HepG2 (cell line): Measurements from ENCODE around the gene PTCD3. TPM values are rescaled to one million over a fixed set of nuclear protein-coding genes. Genes with fewer than 3 reads are reported as not detected.

Experiments used
- DMAP1 ChIP-seq: IDR thresholded peaks from 2 replicates; pipeline ENCODE4 v1.6.1; 2016
- HDAC2 ChIP-seq: sonication (generic); formaldehyde crosslinking; IDR thresholded peaks from 2 replicates; pipeline ENCODE4 v1.4.0; 2020; ENCODE audit warnings: missing genetic modification reagents
- KDM5A ChIP-seq: fragments of 200-600 bp; sonication (generic); IDR thresholded peaks from 2 replicates; pipeline ENCODE4 v1.7.0; 2018; ENCODE audit warnings: antibody characterized with exemption, mild to moderate bottlenecking, low read length, borderline replicate concordance
- MATR3 ChIP-seq: sonication (generic); formaldehyde crosslinking; IDR thresholded peaks from 2 replicates; pipeline ENCODE4 v1.4.0; 2020; ENCODE audit warnings: missing genetic modification reagents
- MTF2 ChIP-seq: sonication (generic); formaldehyde crosslinking; IDR thresholded peaks from 2 replicates; pipeline ENCODE4 v1.5.0; 2020; ENCODE audit warnings: missing genetic modification reagents, borderline replicate concordance
- NFYB ChIP-seq: sonication (generic); formaldehyde crosslinking; IDR thresholded peaks from 2 replicates; pipeline ENCODE4 v1.4.0; 2020; ENCODE audit warnings: missing genetic modification reagents
- PCBP2 ChIP-seq: fragments of 200-400 bp; formaldehyde crosslinking; optimal IDR thresholded peaks from 2 replicates; pipeline ENCODE3; 2018; ENCODE audit warnings: low read length, low read depth; ENCODE audit not compliant: poor library complexity, severe bottlenecking
- POGZ ChIP-seq: sonication (generic); formaldehyde crosslinking; IDR thresholded peaks from 2 replicates; pipeline ENCODE4 v1.4.0; 2020; ENCODE audit warnings: mild to moderate bottlenecking, missing genetic modification reagents
- RAD51 ChIP-seq: fragments of 450-650 bp; IDR thresholded peaks from 2 replicates; pipeline ENCODE4 v1.6.1; 2016; ENCODE audit warnings: borderline replicate concordance
- RBFOX2 ChIP-seq: fragments of 200-400 bp; formaldehyde crosslinking; IDR thresholded peaks from 2 replicates; pipeline ENCODE4 v1.6.1; 2017; ENCODE audit warnings: low read depth, mild to moderate bottlenecking, low read length
- RFX5 ChIP-seq: IDR thresholded peaks from 2 replicates; pipeline ENCODE4 v1.6.1; 2011; ENCODE audit warnings: low read depth, low read length, improper control_type of control experiment
- RFXANK ChIP-seq: IDR thresholded peaks from 2 replicates; pipeline ENCODE4 v1.6.1; 2016
- SKI ChIP-seq: fragments of 450-650 bp; IDR thresholded peaks from one replicate; pipeline ENCODE4 v1.6.1; 2018; ENCODE audit warnings: mild to moderate bottlenecking; ENCODE audit not compliant: partially characterized antibody
- TGIF2 ChIP-seq: IDR thresholded peaks from 2 replicates; pipeline ENCODE4 v1.6.1; 2016; ENCODE audit warnings: control low read depth, missing compliant biosample characterization
- U2AF2 ChIP-seq: fragments of 200-400 bp; formaldehyde crosslinking; IDR thresholded peaks from 2 replicates; pipeline ENCODE4 v1.6.1; 2017; ENCODE audit warnings: low read depth, mild to moderate bottlenecking, low read length
- ZFP1 ChIP-seq: IDR thresholded peaks from 2 replicates; pipeline ENCODE4 v1.6.1; 2016
- ZMAT3 ChIP-seq: sonication (generic); formaldehyde crosslinking; conservative IDR thresholded peaks from 2 replicates; pipeline ENCODE4 v1.7.0; 2021; ENCODE audit warnings: missing genetic modification reagents
- ZNF354B ChIP-seq: sonication (generic); formaldehyde crosslinking; IDR thresholded peaks from 2 replicates; pipeline ENCODE4 v1.8.0; 2022; ENCODE audit warnings: mild to moderate bottlenecking, missing genetic modification reagents
- ZNF484 ChIP-seq: sonication (generic); formaldehyde crosslinking; IDR thresholded peaks from 2 replicates; pipeline ENCODE4 v1.5.1; 2020; ENCODE audit warnings: mild to moderate bottlenecking, low read depth, missing genetic modification reagents, borderline replicate concordance
- ZNF619 ChIP-seq: sonication (generic); formaldehyde crosslinking; IDR thresholded peaks from 2 replicates; pipeline ENCODE4 v1.4.0; 2020; ENCODE audit warnings: mild to moderate bottlenecking, missing genetic modification reagents
- ZNF792 ChIP-seq: IDR thresholded peaks from 2 replicates; pipeline ENCODE4 v1.6.1; 2016
- polyA plus RNA-seq, 8 experiments: library from polyadenylated mRNA; depleted of rRNA in 3 of 8; stranded (reverse) in 7 of 8; unstranded in 1 of 8; fragments of >200 nt; fragmentation: Illumina TruSeq in 4 of 8; extraction: Trizol in 4 of 8; gene quantifications; 2 replicates each; pipeline versions ENCODE4 v1.2.1 to v1.2.3, GENCODE V29; 2011 to 2016; ENCODE audit warnings: low read depth in 4 of 8, missing spikeins in 1 of 8, mixed read lengths in 1 of 8; ENCODE audit not compliant: insufficient read depth in 1 of 8
- total RNA-seq, 5 experiments: library from RNA; depleted of rRNA; stranded (reverse); fragments of >200 nt; fragmentation: Illumina TruSeq; extraction: Trizol; gene quantifications; 2 replicates each; pipeline ENCODE4 v1.2.3, GENCODE V29; 2016; ENCODE audit warnings: low read depth in 1 of 5
- TF ChIP-seq, protein P1 (sequence below): sonication (generic); formaldehyde crosslinking; IDR thresholded peaks from 2 replicates; pipeline ENCODE4 v1.4.0; 2020; ENCODE audit warnings: missing genetic modification reagents
- TF ChIP-seq, protein P2 (sequence below): sonication (generic); formaldehyde crosslinking; IDR thresholded peaks from 2 replicates; pipeline ENCODE4 v1.4.0; 2020; ENCODE audit warnings: mild to moderate bottlenecking, missing genetic modification reagents
- TF ChIP-seq, protein P3 (sequence below): sonication (generic); formaldehyde crosslinking; IDR thresholded peaks from 2 replicates; pipeline ENCODE4 v1.8.1; 2023; ENCODE audit warnings: mild to moderate bottlenecking, missing genetic modification reagents
- TF ChIP-seq, protein P4 (sequence below): sonication (generic); formaldehyde crosslinking; IDR thresholded peaks from 2 replicates; pipeline ENCODE4 v1.5.0; 2020; ENCODE audit warnings: mild to moderate bottlenecking, low read depth, missing genetic modification reagents, borderline replicate concordance
- TF ChIP-seq, protein P5 (sequence below): sonication (generic); formaldehyde crosslinking; IDR thresholded peaks from 2 replicates; pipeline ENCODE4 v1.8.0; 2022; ENCODE audit warnings: low read depth, missing genetic modification reagents

The PTCD3 gene
- total and polyA plus RNA-seq, 2 of the 13 experiments (the other 11 are each of a cell fraction or from before 2014, with no cell fraction given), result 124 to 309 TPM

DNA sequence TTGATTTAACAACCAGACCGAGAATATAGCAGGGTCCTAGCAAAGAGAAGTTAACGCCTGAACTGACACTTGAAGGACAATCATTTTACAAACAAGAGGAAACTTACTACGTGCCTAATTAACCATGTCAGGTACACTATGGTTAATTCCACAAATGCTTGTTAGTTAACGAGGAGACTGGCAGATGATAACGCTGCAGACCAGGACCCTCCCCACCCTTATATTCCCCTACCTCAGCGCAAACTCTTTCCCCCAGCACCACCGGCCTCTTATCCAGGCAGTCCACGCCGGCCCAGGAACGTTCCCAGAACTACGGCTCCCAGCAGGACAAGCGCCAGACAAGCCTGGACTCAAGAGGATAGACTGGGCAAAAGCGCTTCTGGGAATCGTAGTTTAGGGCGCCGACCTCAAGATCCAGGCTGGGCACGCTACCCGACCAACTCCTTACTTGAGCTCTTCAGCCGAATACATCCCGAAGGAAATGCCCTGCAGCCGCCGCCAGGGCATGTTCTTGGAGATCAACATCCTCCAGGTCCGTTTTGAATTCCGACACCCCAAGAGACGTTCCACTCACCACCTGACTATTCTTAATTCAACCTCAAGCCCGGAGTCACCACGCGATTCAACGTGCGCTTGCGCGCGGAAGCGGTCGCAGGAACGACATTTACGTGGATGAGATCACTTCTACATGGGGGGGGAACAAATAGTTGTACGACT, 625 bp upstream of the PTCD3 start, which contains the start of gene POLR1A (continued):
- TF ChIP-seq, protein P1, sequence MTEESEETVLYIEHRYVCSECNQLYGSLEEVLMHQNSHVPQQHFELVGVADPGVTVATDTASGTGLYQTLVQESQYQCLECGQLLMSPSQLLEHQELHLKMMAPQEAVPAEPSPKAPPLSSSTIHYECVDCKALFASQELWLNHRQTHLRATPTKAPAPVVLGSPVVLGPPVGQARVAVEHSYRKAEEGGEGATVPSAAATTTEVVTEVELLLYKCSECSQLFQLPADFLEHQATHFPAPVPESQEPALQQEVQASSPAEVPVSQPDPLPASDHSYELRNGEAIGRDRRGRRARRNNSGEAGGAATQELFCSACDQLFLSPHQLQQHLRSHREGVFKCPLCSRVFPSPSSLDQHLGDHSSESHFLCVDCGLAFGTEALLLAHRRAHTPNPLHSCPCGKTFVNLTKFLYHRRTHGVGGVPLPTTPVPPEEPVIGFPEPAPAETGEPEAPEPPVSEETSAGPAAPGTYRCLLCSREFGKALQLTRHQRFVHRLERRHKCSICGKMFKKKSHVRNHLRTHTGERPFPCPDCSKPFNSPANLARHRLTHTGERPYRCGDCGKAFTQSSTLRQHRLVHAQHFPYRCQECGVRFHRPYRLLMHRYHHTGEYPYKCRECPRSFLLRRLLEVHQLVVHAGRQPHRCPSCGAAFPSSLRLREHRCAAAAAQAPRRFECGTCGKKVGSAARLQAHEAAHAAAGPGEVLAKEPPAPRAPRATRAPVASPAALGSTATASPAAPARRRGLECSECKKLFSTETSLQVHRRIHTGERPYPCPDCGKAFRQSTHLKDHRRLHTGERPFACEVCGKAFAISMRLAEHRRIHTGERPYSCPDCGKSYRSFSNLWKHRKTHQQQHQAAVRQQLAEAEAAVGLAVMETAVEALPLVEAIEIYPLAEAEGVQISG (CRISPR knock-in tag), result peak; percentile 62
- no peak for TF ChIP-seq ZNF484 (CRISPR knock-in tag)
- TF ChIP-seq MATR3 (CRISPR knock-in tag), result no peak
- no peak for TF ChIP-seq RAD51
- TF ChIP-seq, protein P2, sequence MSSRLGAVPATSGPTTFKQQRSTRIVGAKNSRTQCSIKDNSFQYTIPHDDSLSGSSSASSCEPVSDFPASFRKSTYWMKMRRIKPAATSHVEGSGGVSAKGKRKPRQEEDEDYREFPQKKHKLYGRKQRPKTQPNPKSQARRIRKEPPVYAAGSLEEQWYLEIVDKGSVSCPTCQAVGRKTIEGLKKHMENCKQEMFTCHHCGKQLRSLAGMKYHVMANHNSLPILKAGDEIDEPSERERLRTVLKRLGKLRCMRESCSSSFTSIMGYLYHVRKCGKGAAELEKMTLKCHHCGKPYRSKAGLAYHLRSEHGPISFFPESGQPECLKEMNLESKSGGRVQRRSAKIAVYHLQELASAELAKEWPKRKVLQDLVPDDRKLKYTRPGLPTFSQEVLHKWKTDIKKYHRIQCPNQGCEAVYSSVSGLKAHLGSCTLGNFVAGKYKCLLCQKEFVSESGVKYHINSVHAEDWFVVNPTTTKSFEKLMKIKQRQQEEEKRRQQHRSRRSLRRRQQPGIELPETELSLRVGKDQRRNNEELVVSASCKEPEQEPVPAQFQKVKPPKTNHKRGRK, result 0 out of 2 replicates have a peak, but pooled peaks have one; percentile 30
- TF ChIP-seq ZNF354B (CRISPR knock-in tag), result no peak
- peak; percentile 82 for TF ChIP-seq DMAP1 (CRISPR knock-in tag)
- TF ChIP-seq, protein P3, sequence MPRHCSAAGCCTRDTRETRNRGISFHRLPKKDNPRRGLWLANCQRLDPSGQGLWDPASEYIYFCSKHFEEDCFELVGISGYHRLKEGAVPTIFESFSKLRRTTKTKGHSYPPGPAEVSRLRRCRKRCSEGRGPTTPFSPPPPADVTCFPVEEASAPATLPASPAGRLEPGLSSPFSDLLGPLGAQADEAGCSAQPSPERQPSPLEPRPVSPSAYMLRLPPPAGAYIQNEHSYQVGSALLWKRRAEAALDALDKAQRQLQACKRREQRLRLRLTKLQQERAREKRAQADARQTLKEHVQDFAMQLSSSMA (CRISPR knock-in tag), result no peak
- no peak for TF ChIP-seq POGZ (CRISPR knock-in tag)
- TF ChIP-seq, protein P4, sequence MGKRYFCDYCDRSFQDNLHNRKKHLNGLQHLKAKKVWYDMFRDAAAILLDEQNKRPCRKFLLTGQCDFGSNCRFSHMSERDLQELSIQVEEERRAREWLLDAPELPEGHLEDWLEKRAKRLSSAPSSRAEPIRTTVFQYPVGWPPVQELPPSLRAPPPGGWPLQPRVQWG (CRISPR knock-in tag), result no peak
- peak; percentile 87; the same call in 1 of the 2 replicates for TF ChIP-seq KDM5A
- TF ChIP-seq, protein P5, sequence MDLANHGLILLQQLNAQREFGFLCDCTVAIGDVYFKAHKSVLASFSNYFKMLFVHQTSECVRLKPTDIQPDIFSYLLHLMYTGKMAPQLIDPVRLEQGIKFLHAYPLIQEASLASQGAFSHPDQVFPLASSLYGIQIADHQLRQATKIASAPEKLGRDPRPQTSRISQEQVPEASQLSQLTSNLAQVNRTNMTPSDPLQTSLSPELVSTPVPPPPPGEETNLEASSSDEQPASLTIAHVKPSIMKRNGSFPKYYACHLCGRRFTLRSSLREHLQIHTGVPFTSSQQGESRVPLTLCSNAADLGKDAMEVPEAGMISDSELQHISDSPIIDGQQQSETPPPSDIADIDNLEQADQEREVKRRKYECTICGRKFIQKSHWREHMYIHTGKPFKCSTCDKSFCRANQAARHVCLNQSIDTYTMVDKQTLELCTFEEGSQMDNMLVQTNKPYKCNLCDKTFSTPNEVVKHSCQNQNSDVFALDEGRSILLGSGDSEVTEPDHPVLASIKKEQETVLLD, result no peak
- TF ChIP-seq ZNF619 (CRISPR knock-in tag), result no peak
- TF ChIP-seq RFX5, result no peak
- TF ChIP-seq HDAC2 (CRISPR knock-in tag), result peak; percentile 49
- TF ChIP-seq MTF2 (CRISPR knock-in tag), result no peak
- no peak; the same call in 1 of the 2 replicates for TF ChIP-seq ZMAT3 (CRISPR knock-in tag)
- 0 out of 2 replicates have a peak, but pooled peaks have one; percentile 10 for TF ChIP-seq ZNF792 (CRISPR knock-in tag)
- TF ChIP-seq RFXANK (CRISPR knock-in tag), result no peak; the same call in 1 of the 2 replicates
- no peak for TF ChIP-seq NFYB
- TF ChIP-seq U2AF2, result no peak
- TF ChIP-seq ZFP1 (CRISPR knock-in tag), result no peak
- no peak for TF ChIP-seq SKI
- peak; percentile 48 for TF ChIP-seq RBFOX2
- no peak for TF ChIP-seq PCBP2
- no peak for TF ChIP-seq TGIF2
